HEK293T (cell line): ENCODE measurements around the gene MYOF.

ENCODE experiments used
- CTCF ChIA-PET: fragments of 350-600 bp; formaldehyde crosslinking; extraction: SDS; loops from one replicate; lab custom pipeline; 2021; ENCODE audit warnings: antibody characterized with exemption, inconsistent platforms; lab: Yijun Ruan, JAX
- POLR2A ChIA-PET: fragments of 350-600 bp; formaldehyde crosslinking; extraction: SDS; loops from one replicate; lab custom pipeline; 2020; ENCODE audit warnings: antibody characterized with exemption, inconsistent platforms; lab: Yijun Ruan, JAX
- DNase-seq: peaks from one replicate; pipeline ENCODE4 v3.0.0; 2012; ENCODE audit warnings: mixed read lengths; ENCODE audit errors: extremely low spot score
- ARNT ChIP-seq: fragments of 450-650 bp; IDR thresholded peaks from 2 replicates; pipeline ENCODE4 v1.6.1; 2017; ENCODE audit warnings: mild to moderate bottlenecking
- BHLHE40 ChIP-seq: fragments of 450-650 bp; IDR thresholded peaks from 2 replicates; pipeline ENCODE4 v1.6.1; 2016; ENCODE audit warnings: mild to moderate bottlenecking, moderate library complexity, borderline replicate concordance
- CTBP1 ChIP-seq: fragments of 450-650 bp; IDR thresholded peaks from 2 replicates; pipeline ENCODE4 v1.6.1; 2016; ENCODE audit warnings: borderline replicate concordance
- ELF4 ChIP-seq: fragments of 450-650 bp; IDR thresholded peaks from 2 replicates; pipeline ENCODE4 v1.6.1; 2017; ENCODE audit warnings: antibody characterized with exemption
- FOXA1 ChIP-seq: fragments of 450-650 bp; IDR thresholded peaks from 2 replicates; pipeline ENCODE4 v1.6.1; 2016; ENCODE audit warnings: mild to moderate bottlenecking
- FOXK2 ChIP-seq: fragments of 450-650 bp; IDR thresholded peaks from 2 replicates; pipeline ENCODE4 v1.6.1; 2016; ENCODE audit warnings: mild to moderate bottlenecking
- FOXM1 ChIP-seq: fragments of 450-650 bp; IDR thresholded peaks from 2 replicates; pipeline ENCODE4 v1.6.1; 2017; ENCODE audit warnings: mild to moderate bottlenecking, borderline replicate concordance
- HDGF ChIP-seq: fragments of 450-650 bp; IDR thresholded peaks from 2 replicates; pipeline ENCODE4 v1.6.1; 2017; ENCODE audit warnings: antibody characterized with exemption, borderline replicate concordance
- L3MBTL2 ChIP-seq: fragments of 450-650 bp; conservative IDR thresholded peaks from 2 replicates; pipeline ENCODE4 v1.6.1; 2016; ENCODE audit warnings: mild to moderate bottlenecking
- LEF1 ChIP-seq: fragments of 450-650 bp; IDR thresholded peaks from 2 replicates; pipeline ENCODE4 v1.6.1; 2017; ENCODE audit warnings: mild to moderate bottlenecking, borderline replicate concordance
- NFRKB ChIP-seq: fragments of 450-650 bp; IDR thresholded peaks from 2 replicates; pipeline ENCODE4 v1.6.1; 2016; ENCODE audit warnings: mild to moderate bottlenecking, moderate library complexity
- SP1 ChIP-seq: fragments of 450-650 bp; IDR thresholded peaks from 2 replicates; pipeline ENCODE4 v1.6.1; 2017
- SUZ12 ChIP-seq: fragments of 450-650 bp; IDR thresholded peaks from 2 replicates; pipeline ENCODE4 v1.6.1; 2016; ENCODE audit warnings: mild to moderate bottlenecking
- TARDBP ChIP-seq: fragments of 450-650 bp; IDR thresholded peaks from 2 replicates; pipeline ENCODE4 v1.6.1; 2016
- ZNF384 ChIP-seq: fragments of 450-650 bp; IDR thresholded peaks from 2 replicates; pipeline ENCODE4 v1.6.1; 2016
- TF ChIP-seq, protein P1 (sequence below): fragments of 450-650 bp; IDR thresholded peaks from 2 replicates; pipeline ENCODE4 v1.6.1; 2016

The MYOF gene, protein sequence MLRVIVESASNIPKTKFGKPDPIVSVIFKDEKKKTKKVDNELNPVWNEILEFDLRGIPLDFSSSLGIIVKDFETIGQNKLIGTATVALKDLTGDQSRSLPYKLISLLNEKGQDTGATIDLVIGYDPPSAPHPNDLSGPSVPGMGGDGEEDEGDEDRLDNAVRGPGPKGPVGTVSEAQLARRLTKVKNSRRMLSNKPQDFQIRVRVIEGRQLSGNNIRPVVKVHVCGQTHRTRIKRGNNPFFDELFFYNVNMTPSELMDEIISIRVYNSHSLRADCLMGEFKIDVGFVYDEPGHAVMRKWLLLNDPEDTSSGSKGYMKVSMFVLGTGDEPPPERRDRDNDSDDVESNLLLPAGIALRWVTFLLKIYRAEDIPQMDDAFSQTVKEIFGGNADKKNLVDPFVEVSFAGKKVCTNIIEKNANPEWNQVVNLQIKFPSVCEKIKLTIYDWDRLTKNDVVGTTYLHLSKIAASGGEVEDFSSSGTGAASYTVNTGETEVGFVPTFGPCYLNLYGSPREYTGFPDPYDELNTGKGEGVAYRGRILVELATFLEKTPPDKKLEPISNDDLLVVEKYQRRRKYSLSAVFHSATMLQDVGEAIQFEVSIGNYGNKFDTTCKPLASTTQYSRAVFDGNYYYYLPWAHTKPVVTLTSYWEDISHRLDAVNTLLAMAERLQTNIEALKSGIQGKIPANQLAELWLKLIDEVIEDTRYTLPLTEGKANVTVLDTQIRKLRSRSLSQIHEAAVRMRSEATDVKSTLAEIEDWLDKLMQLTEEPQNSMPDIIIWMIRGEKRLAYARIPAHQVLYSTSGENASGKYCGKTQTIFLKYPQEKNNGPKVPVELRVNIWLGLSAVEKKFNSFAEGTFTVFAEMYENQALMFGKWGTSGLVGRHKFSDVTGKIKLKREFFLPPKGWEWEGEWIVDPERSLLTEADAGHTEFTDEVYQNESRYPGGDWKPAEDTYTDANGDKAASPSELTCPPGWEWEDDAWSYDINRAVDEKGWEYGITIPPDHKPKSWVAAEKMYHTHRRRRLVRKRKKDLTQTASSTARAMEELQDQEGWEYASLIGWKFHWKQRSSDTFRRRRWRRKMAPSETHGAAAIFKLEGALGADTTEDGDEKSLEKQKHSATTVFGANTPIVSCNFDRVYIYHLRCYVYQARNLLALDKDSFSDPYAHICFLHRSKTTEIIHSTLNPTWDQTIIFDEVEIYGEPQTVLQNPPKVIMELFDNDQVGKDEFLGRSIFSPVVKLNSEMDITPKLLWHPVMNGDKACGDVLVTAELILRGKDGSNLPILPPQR (N-terminal part only)

GRCh38 chr10:93482145-93482834 is at the start of gene MYOF:
Gene MYOF, minus strand, starts transcription at chr10:93482334. Its CDS starts 140 bp downstream, at chr10:93482194.
- TF ChIP-seq, protein P1, sequence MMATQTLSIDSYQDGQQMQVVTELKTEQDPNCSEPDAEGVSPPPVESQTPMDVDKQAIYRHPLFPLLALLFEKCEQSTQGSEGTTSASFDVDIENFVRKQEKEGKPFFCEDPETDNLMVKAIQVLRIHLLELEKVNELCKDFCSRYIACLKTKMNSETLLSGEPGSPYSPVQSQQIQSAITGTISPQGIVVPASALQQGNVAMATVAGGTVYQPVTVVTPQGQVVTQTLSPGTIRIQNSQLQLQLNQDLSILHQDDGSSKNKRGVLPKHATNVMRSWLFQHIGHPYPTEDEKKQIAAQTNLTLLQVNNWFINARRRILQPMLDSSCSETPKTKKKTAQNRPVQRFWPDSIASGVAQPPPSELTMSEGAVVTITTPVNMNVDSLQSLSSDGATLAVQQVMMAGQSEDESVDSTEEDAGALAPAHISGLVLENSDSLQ, result no peak
- TF ChIP-seq SUZ12 (no peak), FOXA1 (no peak), CTBP1 (no peak), FOXK2 (no peak), FOXM1 (no peak), SP1 (no peak), HDGF (no peak), ZNF384 (no peak), L3MBTL2 (no peak), BHLHE40 (no peak), ELF4 (no peak), LEF1 (no peak), TARDBP (no peak), NFRKB (no peak)
- ChIA-PET CTCF (interaction anchor here (0.6 to 4.0 kb wide), 22 partner anchors 9 to 567 kb away, joined by 3 to 127 read pairs (median 5); partner anchors contain the start of gene CEP55), POLR2A (interaction anchor here (1.0 to 3.4 kb wide), 6 partner anchors 8 to 106 kb away, joined by 3 to 15 read pairs (median 8); partner anchors contain the start of gene CEP55)
- peak; percentile 74 for DNase-seq

- ChIA-PET CTCF (no interaction called here), POLR2A (no interaction called here)
- TF ChIP-seq, protein P1, result no peak
- TF ChIP-seq ZNF384, result no peak
- no peak for TF ChIP-seq TARDBP
- no peak for TF ChIP-seq FOXA1
- no peak for TF ChIP-seq LEF1
- TF ChIP-seq ELF4, result no peak
- TF ChIP-seq NFRKB, result no peak
- no peak for DNase-seq
These were observed 36.4 kb upstream of the MYOF start for GRCh38 chr10:93518531-93518930.

DNA sequence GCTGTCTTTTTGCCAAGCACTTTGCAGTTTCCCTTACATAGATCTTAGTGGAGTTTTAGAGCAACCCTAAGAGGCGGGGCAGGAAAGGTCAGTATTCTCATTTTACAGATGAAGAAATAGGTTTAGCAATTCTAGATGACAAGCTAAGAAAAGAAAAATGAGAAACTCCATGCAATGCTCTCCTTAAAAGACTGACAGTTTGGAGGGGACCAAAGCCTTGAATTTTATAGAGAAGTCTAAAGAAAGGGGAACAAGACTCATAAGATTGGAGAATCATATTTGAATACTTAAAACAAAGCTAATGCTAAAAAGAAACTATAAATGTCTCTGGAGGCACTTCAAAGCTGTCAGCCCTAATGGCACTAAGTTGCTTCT is 33.9 kb upstream of the MYOF start:
- no peak for DNase-seq
- ChIA-PET CTCF (no interaction called here), POLR2A (interaction anchor here (1.2 kb wide), 1 partner anchor 187 kb away, joined by 4 read pairs; the partner anchor contains the start of gene FRA10AC1)
- TF ChIP-seq NFRKB (no peak), FOXA1 (no peak), FOXM1 (no peak), HDGF (no peak), SUZ12 (no peak), LEF1 (no peak), CTBP1 (no peak), TARDBP (no peak), ZNF384 (no peak), SP1 (no peak), ELF4 (no peak), ARNT (no peak), BHLHE40 (no peak), L3MBTL2 (no peak), FOXK2 (no peak)
- TF ChIP-seq, protein P1, result no peak

DNA sequence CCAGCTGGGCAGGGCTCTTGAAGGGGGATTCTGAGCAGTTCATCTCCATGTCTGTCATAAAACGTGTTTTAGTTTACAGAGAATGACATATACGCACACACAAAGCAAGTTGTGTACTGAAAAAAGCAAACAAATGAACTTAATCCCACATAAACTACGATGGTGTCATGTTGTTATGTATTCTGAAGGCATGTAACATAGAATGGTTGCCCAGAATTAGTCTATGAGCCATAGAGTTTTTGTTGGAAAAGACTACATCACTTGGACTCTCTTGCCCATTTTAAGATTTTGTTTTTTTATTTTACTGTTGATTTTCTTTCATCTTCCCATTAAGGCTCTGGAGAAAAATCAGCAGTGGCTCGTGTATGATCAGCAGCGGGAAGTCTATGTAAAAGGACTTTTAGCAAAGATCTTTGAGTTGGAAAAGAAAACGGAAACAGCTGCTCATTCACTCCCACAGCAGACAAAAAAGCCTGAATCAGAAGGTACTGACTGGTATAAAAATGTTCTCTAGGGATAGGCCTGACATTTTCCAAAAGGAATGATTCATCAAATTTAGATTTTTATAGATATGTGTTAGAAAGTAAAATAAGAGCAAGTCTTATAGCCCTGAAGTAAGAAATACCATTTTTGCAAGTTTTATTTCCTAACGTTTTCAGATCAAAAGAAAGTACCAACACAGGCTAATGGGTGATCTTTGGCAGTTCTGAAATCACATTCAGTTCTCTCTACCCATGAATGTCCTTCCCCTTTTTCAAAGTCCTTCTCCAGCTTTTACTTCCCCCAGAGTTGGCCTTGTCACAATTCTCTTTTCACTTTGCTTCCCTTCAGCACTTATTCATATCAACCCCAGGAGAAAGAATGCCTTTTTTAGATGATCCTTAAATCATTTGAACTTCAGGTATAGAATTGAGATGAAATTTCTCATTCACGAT is 33.2 kb upstream of the MYOF start:
- POLR2A ChIA-PET, result no interaction called here
- CTCF ChIA-PET, result no interaction called here
- TF ChIP-seq SP1 (no peak), LEF1 (no peak), SUZ12 (no peak), CTBP1 (no peak)
- no peak for DNase-seq
